IMR-90 (cell line): ENCODE results near the gene PCDH12. TPM values are rescaled to one million over a fixed set of nuclear protein-coding genes. Genes with fewer than 3 reads are reported as not detected.

Experiments used
- ATAC-seq: fragments of 200-7000 bp; cut with Tn5 transposase; 2 replicates; pipeline ENCODE4 v1.9.1; 2020; ENCODE audit warnings: low read depth, mild to moderate bottlenecking, moderate library complexity
- BruUV-seq: library from RNA; stranded (reverse); fragments of 400-500 nt; replicated peaks from 2 replicates; lab custom pipeline; 2021; lab: Mats Ljungman, UMichigan
- CTCF ChIA-PET: fragments of 300-600 bp; formaldehyde crosslinking; extraction: SDS; loops from one replicate; lab custom pipeline; 2021; ENCODE audit warnings: antibody characterized with exemption; lab: Yijun Ruan, JAX
- POLR2A ChIA-PET: fragments of 300-600 bp; sonication (Branson Sonifier 250); formaldehyde crosslinking; loops from one replicate; lab custom pipeline; 2022; ENCODE audit warnings: antibody characterized with exemption; ENCODE audit not compliant: unreplicated experiment; lab: Charles Lee
- DNase-seq: peaks from one replicate; pipeline ENCODE4 v3.0.0; 2013
- H2AFZ ChIP-seq: replicated peaks from 2 replicates; pipeline ENCODE3; 2013; ENCODE audit warnings: low read length, mild to moderate bottlenecking; ENCODE audit not compliant: poor library complexity
- H2AK5ac ChIP-seq: 2 replicates; pipeline ENCODE4 v1.6.1; 2013; ENCODE audit warnings: low read depth, low read length, inconsistent platforms
- H2AK9ac ChIP-seq: replicated peaks from 2 replicates; pipeline ENCODE3; 2013; ENCODE audit warnings: mild to moderate bottlenecking, low read depth, low read length, moderate library complexity; ENCODE audit not compliant: poor library complexity
- H2BK120ac ChIP-seq: 2 replicates; pipeline ENCODE4 v1.6.1; 2013; ENCODE audit warnings: low read depth, low read length, inconsistent platforms
- H2BK15ac ChIP-seq: 3 replicates; pipeline ENCODE4 v1.6.1; 2013; ENCODE audit warnings: low read depth, low read length, inconsistent platforms
- H2BK20ac ChIP-seq: 2 replicates; pipeline ENCODE4 v1.6.1; 2013; ENCODE audit warnings: low read depth, mild to moderate bottlenecking, inconsistent platforms, low read length, moderate library complexity
- H2BK5ac ChIP-seq: 2 replicates; pipeline ENCODE4 v1.6.1; 2013; ENCODE audit warnings: mild to moderate bottlenecking, low read depth, low read length, inconsistent platforms; ENCODE audit not compliant: poor library complexity, severe bottlenecking
- H3K14ac ChIP-seq: replicated peaks from 2 replicates; pipeline ENCODE4 v1.6.1; 2013; ENCODE audit warnings: low read depth, low read length, inconsistent platforms
- H3K18ac ChIP-seq: 2 replicates; pipeline ENCODE4 v1.6.1; 2013; ENCODE audit warnings: low read depth, low read length, control low read depth
- H3K23ac ChIP-seq: 2 replicates; pipeline ENCODE4 v1.6.1; 2013; ENCODE audit warnings: low read depth, low read length, inconsistent platforms
- H3K27ac ChIP-seq: 2 replicates; pipeline ENCODE4 v1.5.1; 2013; ENCODE audit warnings: mild to moderate bottlenecking, control low read depth, low read length; ENCODE audit not compliant: insufficient read depth
- H3K27me3 ChIP-seq: 2 replicates; pipeline ENCODE4 v1.6.1; 2013; ENCODE audit warnings: low read length; ENCODE audit not compliant: control insufficient read depth, insufficient read depth
- H3K36me3 ChIP-seq: 2 replicates; pipeline ENCODE4 v1.6.1; 2013; ENCODE audit warnings: low read length, mixed read lengths; ENCODE audit not compliant: control insufficient read depth, insufficient read depth
- H3K4ac ChIP-seq: 2 replicates; pipeline ENCODE4 v1.6.1; 2013; ENCODE audit warnings: low read depth, low read length, inconsistent platforms
- H3K4me1 ChIP-seq: 2 replicates; pipeline ENCODE4 v1.6.1; 2013; ENCODE audit warnings: low read length, mixed read lengths; ENCODE audit not compliant: control insufficient read depth, insufficient read depth
- H3K4me2 ChIP-seq: 2 replicates; pipeline ENCODE4 v1.6.1; 2013; ENCODE audit warnings: low read depth, mild to moderate bottlenecking, control low read depth, low read length, moderate library complexity
- H3K4me3 ChIP-seq: 2 replicates; pipeline ENCODE4 v1.5.1; 2013; ENCODE audit warnings: low read depth, mild to moderate bottlenecking, control low read depth, low read length, moderate library complexity; ENCODE audit not compliant: insufficient read depth
- H3K56ac ChIP-seq: 2 replicates; pipeline ENCODE4 v1.6.1; 2013; ENCODE audit warnings: low read length, inconsistent platforms; ENCODE audit not compliant: insufficient read depth; ENCODE audit errors: extremely low read depth
- H3K79me1 ChIP-seq, 2 experiments: 2 replicates each; pipeline ENCODE4 v1.6.1; 2013; ENCODE audit warnings: low read length in 2 of 2, inconsistent platforms in 1 of 2, low read depth in 1 of 2
- H3K9ac ChIP-seq: 2 replicates; pipeline ENCODE4 v1.6.1; 2013; ENCODE audit warnings: low read depth, low read length, control low read depth
- H3K9me1 ChIP-seq: 2 replicates; pipeline ENCODE4 v1.6.1; 2013; ENCODE audit warnings: low read length, inconsistent platforms; ENCODE audit not compliant: insufficient read depth
- H3K9me3 ChIP-seq: 2 replicates; pipeline ENCODE4 v1.6.1; 2013; ENCODE audit warnings: low read length; ENCODE audit not compliant: control insufficient read depth, insufficient read depth
- H4K20me1 ChIP-seq: 2 replicates; pipeline ENCODE4 v1.6.1; 2013; ENCODE audit warnings: low read length, inconsistent platforms; ENCODE audit not compliant: insufficient read depth
- H4K5ac ChIP-seq: 2 replicates; pipeline ENCODE4 v1.6.1; 2013; ENCODE audit warnings: mild to moderate bottlenecking, low read depth, low read length, control low read depth
- H4K8ac ChIP-seq, 2 experiments: 2 replicates each; pipeline ENCODE4 v1.6.1; 2013; ENCODE audit warnings: low read depth in 2 of 2, low read length in 2 of 2, control low read depth in 1 of 2, inconsistent platforms in 1 of 2
- H4K91ac ChIP-seq: 2 replicates; pipeline ENCODE4 v1.6.1; 2013; ENCODE audit warnings: low read depth, low read length, inconsistent platforms; ENCODE audit not compliant: insufficient read depth
- BHLHE40 ChIP-seq: fragments of 150-350 bp; IDR thresholded peaks from 2 replicates; pipeline ENCODE4 v1.6.1; 2016; ENCODE audit warnings: mild to moderate bottlenecking, low read depth, low read length
- CEBPB ChIP-seq: IDR thresholded peaks from 2 replicates; pipeline ENCODE4 v1.6.1; 2012; ENCODE audit warnings: low read depth, low read length, improper control_type of control experiment
- CHD1 ChIP-seq: IDR thresholded peaks from 2 replicates; pipeline ENCODE4 v1.6.1; 2012; ENCODE audit warnings: low read depth, low read length, improper control_type of control experiment
- FOS ChIP-seq: fragments of 150-350 bp; IDR thresholded peaks from 2 replicates; pipeline ENCODE4 v1.6.1; 2016; ENCODE audit warnings: low read depth, low read length
- MAFK ChIP-seq: IDR thresholded peaks from 2 replicates; pipeline ENCODE4 v1.6.1; 2012; ENCODE audit warnings: low read depth, low read length, improper control_type of control experiment
- MAZ ChIP-seq: IDR thresholded peaks from 2 replicates; pipeline ENCODE4 v1.6.1; 2012; ENCODE audit warnings: low read depth, mild to moderate bottlenecking, low read length, improper control_type of control experiment, moderate library complexity, borderline replicate concordance
- MXI1 ChIP-seq: IDR thresholded peaks from 2 replicates; pipeline ENCODE4 v1.6.1; 2012; ENCODE audit warnings: low read depth, mild to moderate bottlenecking, low read length, moderate library complexity, borderline replicate concordance
- NFE2L2 ChIP-seq: fragments of 150-350 bp; IDR thresholded peaks from 2 replicates; pipeline ENCODE4 v1.6.1; 2016; ENCODE audit warnings: low read depth, mild to moderate bottlenecking, low read length
- POLR2A ChIP-seq: IDR thresholded peaks from 2 replicates; pipeline ENCODE4 v1.6.1; 2012; ENCODE audit warnings: mild to moderate bottlenecking, low read depth, low read length
- RAD21 ChIP-seq: IDR thresholded peaks from 2 replicates; pipeline ENCODE4 v1.6.1; 2012; ENCODE audit warnings: low read length, improper control_type of control experiment
- RCOR1 ChIP-seq: IDR thresholded peaks from 2 replicates; pipeline ENCODE4 v1.6.1; 2012; ENCODE audit warnings: mild to moderate bottlenecking, low read length, improper control_type of control experiment; ENCODE audit not compliant: insufficient replicate concordance
- RFX5 ChIP-seq: IDR thresholded peaks from 2 replicates; pipeline ENCODE4 v1.8.0; 2012; ENCODE audit warnings: low read depth, mild to moderate bottlenecking, low read length, moderate library complexity
- SMC3 ChIP-seq: fragments of 150-350 bp; IDR thresholded peaks from 2 replicates; pipeline ENCODE4 v1.6.1; 2016; ENCODE audit warnings: low read depth, mild to moderate bottlenecking, antibody characterized with exemption, low read length, moderate library complexity
- whole genome bisulfite sequencing, 2 experiments: methylation state at CpG; one replicate each; pipeline versions ENCODE4 v1.1.5 to v1.1.7; 2013; ENCODE audit warnings: missing lambda C conversion rate in 2 of 2; ENCODE audit not compliant: insufficient read length in 1 of 2; ENCODE audit errors: extremely low coverage in 2 of 2; 5-methylcytosine and 5-hydroxymethylcytosine counted together
- dilution Hi-C: fragments of 300-500 bp; cut with HindIII; formaldehyde crosslinking; loops from one replicate; pipeline ENCODE4 v1.14.3; 2018; ENCODE audit warnings: low sequenced_read_pairs; ENCODE audit not compliant: unreplicated experiment
- in situ Hi-C: fragments of 300-500 bp; cut with MboI; formaldehyde crosslinking; loops from 3 replicates; pipeline ENCODE4 v1.14.3; 2019; ENCODE audit warnings: low sequenced_read_pairs, inconsistent platforms, mixed read lengths
- intact Hi-C: fragments of 100-400 bp; cut with micrococcal nuclease; formaldehyde crosslinking; loops from 2 replicates; pipeline ENCODE4 v1.10.0; 2022
- polyA plus RNA-seq, 3 experiments: library from polyadenylated mRNA; depleted of rRNA; stranded (reverse); fragments of >200 nt; gene quantifications; 2 replicates each; pipeline ENCODE4 v1.2.3, GENCODE V29; 2012; ENCODE audit warnings: low replicate concordance in 1 of 3
- total RNA-seq: library from RNA; depleted of rRNA; stranded (reverse); fragments of >200 nt; gene quantifications from 2 replicates; pipeline ENCODE4 v1.2.3, GENCODE V29; 2012
- TF ChIP-seq, protein P1 (sequence below): fragments of 150-350 bp; IDR thresholded peaks from 2 replicates; pipeline ENCODE4 v1.6.1; 2017; ENCODE audit warnings: mild to moderate bottlenecking, antibody characterized with exemption, low read length, low read depth
- TF ChIP-seq, protein P2 (sequence below): conservative IDR thresholded peaks from 2 replicates; pipeline ENCODE4 v1.5.1; 2012; ENCODE audit warnings: mild to moderate bottlenecking, low read depth, low read length, improper control_type of control experiment

PCDH12 gene
- total and polyA plus RNA-seq, 2 of the 4 experiments (the other 2 are of a cell fraction): 0.02 to 0.18 TPM

GRCh38 chr5:141968914-141969608 is 11.1 kb upstream of the PCDH12 start, which contains the start of gene RNF14:
Gene RNF14 (plus strand): TSS chr5:141969105. CDS start chr5:141973589, 4,484 bp downstream.
- Histone ChIP-seq H3K4me3 (peak within 1 kb of the TSS; percentile 62), H3K14ac (peak within 1 kb of the TSS; percentile 88), H2BK20ac (0 out of 2 replicates have a peak within 1 kb of the TSS, but pooled peaks have one; percentile 14), H3K23ac (peak within 1 kb of the TSS; percentile 63), H2BK5ac (peak within 1 kb of the TSS; percentile 70), H4K5ac (peak within 1 kb of the TSS; percentile 99), H3K9me1 (peaks cover 3% of the 10 kb centered on the region; the same call in 1 of the 2 replicates), H2BK15ac (peak within 1 kb of the TSS; percentile 91; the same call in 2 of the 3 replicates), H3K18ac (peak within 1 kb of the TSS; percentile 77), H2BK120ac (peak within 1 kb of the TSS; percentile 75), H3K9me3 (no peaks in the 10 kb centered on the region), H2AFZ (peak within 1 kb of the TSS; percentile 92), H2AK5ac (peak within 1 kb of the TSS; percentile 18), H4K8ac (peak within 1 kb of the TSS; percentile 92 to 96), H4K91ac (peak within 1 kb of the TSS; percentile 82), H3K56ac (peak within 1 kb of the TSS; percentile 82), H3K36me3 (peaks cover 5% of the 10 kb centered on the region; the same call in 1 of the 2 replicates), H3K27ac (peak within 1 kb of the TSS; percentile 82), H3K27me3 (no peaks in the 10 kb centered on the region), H3K79me1 (peaks cover 11 to 38% of the 10 kb centered on the region in 2 experiments; a peak in 2 of 4 replicates), H4K20me1 (peaks cover 7% of the 10 kb centered on the region; the same call in 1 of the 2 replicates), H2AK9ac (peak within 1 kb of the TSS; percentile 96), H3K4me1 (peaks cover 8% of the 10 kb centered on the region; the same call in 1 of the 2 replicates), H3K9ac (peak within 1 kb of the TSS; percentile 88), H3K4me2 (peak within 1 kb of the TSS; percentile 96), H3K4ac (peak within 1 kb of the TSS; percentile 85)
- 1% methylated on average over 30 of the region's 63 CpGs; no CpG with 5 or more reads in 1 of the 2 experiments for WGBS, 2 experiments
- CTCF ChIA-PET: interaction anchor here (0.5 to 4.3 kb wide), 15 partner anchors 9 to 505 kb away, joined by 3 to 28 read pairs (median 4); partner anchors contain the start of genes HDAC3 and RELL2
- intact Hi-C loops (no loop called here), dilution Hi-C loops (no loop called here), in situ Hi-C loops (no loop called here)
- POLR2A ChIA-PET: interaction anchor here (0.6 kb wide), 1 partner anchor 10 kb away, joined by 3 read pairs; no protein-coding TSS in a partner anchor
- ATAC-seq (peak; percentile 98), DNase-seq (peak; percentile 91)
- BruUV-seq: no TSS peak
- TF ChIP-seq, protein P1, sequence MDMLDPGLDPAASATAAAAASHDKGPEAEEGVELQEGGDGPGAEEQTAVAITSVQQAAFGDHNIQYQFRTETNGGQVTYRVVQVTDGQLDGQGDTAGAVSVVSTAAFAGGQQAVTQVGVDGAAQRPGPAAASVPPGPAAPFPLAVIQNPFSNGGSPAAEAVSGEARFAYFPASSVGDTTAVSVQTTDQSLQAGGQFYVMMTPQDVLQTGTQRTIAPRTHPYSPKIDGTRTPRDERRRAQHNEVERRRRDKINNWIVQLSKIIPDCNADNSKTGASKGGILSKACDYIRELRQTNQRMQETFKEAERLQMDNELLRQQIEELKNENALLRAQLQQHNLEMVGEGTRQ: peak; percentile 54; the same call in 1 of the 2 replicates
- TF ChIP-seq MAZ (no peak; the same call in 1 of the 2 replicates), MXI1 (0 out of 2 replicates have a peak, but pooled peaks have one; percentile 21), RAD21 (no peak; the same call in 1 of the 2 replicates), CEBPB (no peak), RCOR1 (no peak), NFE2L2 (no peak), MAFK (no peak), BHLHE40 (no peak), SMC3 (no peak), CHD1 (no peak), RFX5 (no peak), FOS (no peak), POLR2A (peak; percentile 94)
- TF ChIP-seq, protein P2, sequence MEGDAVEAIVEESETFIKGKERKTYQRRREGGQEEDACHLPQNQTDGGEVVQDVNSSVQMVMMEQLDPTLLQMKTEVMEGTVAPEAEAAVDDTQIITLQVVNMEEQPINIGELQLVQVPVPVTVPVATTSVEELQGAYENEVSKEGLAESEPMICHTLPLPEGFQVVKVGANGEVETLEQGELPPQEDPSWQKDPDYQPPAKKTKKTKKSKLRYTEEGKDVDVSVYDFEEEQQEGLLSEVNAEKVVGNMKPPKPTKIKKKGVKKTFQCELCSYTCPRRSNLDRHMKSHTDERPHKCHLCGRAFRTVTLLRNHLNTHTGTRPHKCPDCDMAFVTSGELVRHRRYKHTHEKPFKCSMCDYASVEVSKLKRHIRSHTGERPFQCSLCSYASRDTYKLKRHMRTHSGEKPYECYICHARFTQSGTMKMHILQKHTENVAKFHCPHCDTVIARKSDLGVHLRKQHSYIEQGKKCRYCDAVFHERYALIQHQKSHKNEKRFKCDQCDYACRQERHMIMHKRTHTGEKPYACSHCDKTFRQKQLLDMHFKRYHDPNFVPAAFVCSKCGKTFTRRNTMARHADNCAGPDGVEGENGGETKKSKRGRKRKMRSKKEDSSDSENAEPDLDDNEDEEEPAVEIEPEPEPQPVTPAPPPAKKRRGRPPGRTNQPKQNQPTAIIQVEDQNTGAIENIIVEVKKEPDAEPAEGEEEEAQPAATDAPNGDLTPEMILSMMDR: peak; percentile 92
